K562 (cell line): ENCODE results near the gene TFE3. TPM values are rescaled to one million over a fixed set of nuclear protein-coding genes. Genes with fewer than 3 reads are reported as not detected.

ENCODE experiments used
- EGR1 ChIP-seq: fragments of 450-650 bp; conservative IDR thresholded peaks from 2 replicates; pipeline ENCODE4 v1.6.1; 2017; ENCODE audit warnings: mild to moderate bottlenecking
- FOSL1 ChIP-seq: fragments of 200-800 bp; sonication (Bioruptor generic); conservative IDR thresholded peaks from 2 replicates; pipeline ENCODE4 v1.6.1; 2016; ENCODE audit warnings: missing genetic modification characterization, missing compliant biosample characterization
- HDAC1 ChIP-seq, 2 experiments: fragments of 450-650 bp; IDR thresholded peaks; 2 replicates each; pipeline ENCODE4 v1.6.1; 2016 to 2017; ENCODE audit warnings: inconsistent platforms in 1 of 2, mild to moderate bottlenecking in 1 of 2, moderate library complexity in 1 of 2
- PHF20 ChIP-seq: fragments of 450-650 bp; IDR thresholded peaks from 2 replicates; pipeline ENCODE4 v1.6.1; 2018; ENCODE audit not compliant: partially characterized antibody
- RREB1 ChIP-seq: fragments of 250-450 bp; sonication (Bioruptor Pico); IDR thresholded peaks from 2 replicates; pipeline ENCODE4 v1.4.0; 2020
- TEAD1 ChIP-seq, 2 experiments: fragments of 450-650 bp in 1 of 2; sonication (generic) in 1 of 2; formaldehyde crosslinking; IDR thresholded peaks; 2 replicates each; pipeline versions ENCODE4 v1.4.0 to v1.8.0; 2020 to 2022; ENCODE audit warnings: mild to moderate bottlenecking in 2 of 2, missing genetic modification reagents in 1 of 2
- ZBTB40 ChIP-seq, 2 experiments: fragments of 450-650 bp in 1 of 2; sonication (generic) in 1 of 2; formaldehyde crosslinking in 1 of 2; IDR thresholded peaks; 2 replicates each; pipeline versions ENCODE4 v1.7.1 to v1.9.0; 2016 to 2022; ENCODE audit warnings: inconsistent platforms in 1 of 2, mild to moderate bottlenecking in 1 of 2, missing genetic modification reagents in 1 of 2
- ZNF398 ChIP-seq: fragments of 250-450 bp; sonication (Bioruptor Pico); IDR thresholded peaks from 2 replicates; pipeline ENCODE4 v1.8.0; 2021; ENCODE audit warnings: moderate library complexity, mild to moderate bottlenecking, inconsistent platforms
- polyA plus RNA-seq, 8 experiments: library from polyadenylated mRNA; depleted of rRNA in 4 of 8; stranded (reverse) in 5 of 8; unstranded in 3 of 8; fragments of >200 nt; fragmentation: Nextera tagmentation in 2 of 8; fragmentation: Illumina TruSeq in 1 of 8; extraction: Ambion mirVana in 2 of 8; extraction: Trizol in 1 of 8; gene quantifications; 2 replicates each; pipeline versions ENCODE4 v1.2.1 to v1.2.3, GENCODE V29; 2011 to 2014; ENCODE audit warnings: inconsistent platforms in 1 of 8, missing spikeins in 1 of 8
- total RNA-seq, 7 experiments: library from RNA; depleted of rRNA in 6 of 7; stranded (reverse); fragments of >200 nt in 6 of 7; fragmentation: Illumina TruSeq in 2 of 7; extraction: Trizol in 2 of 7; gene quantifications; 2 replicates each; pipeline versions ENCODE4 v1.2.1 to v1.2.3, GENCODE V29; 2011 to 2021; ENCODE audit warnings: low replicate concordance in 1 of 7

TFE3 gene
- total and polyA plus RNA-seq, 9 of the 15 experiments (the other 6 are each of a cell fraction or from before 2014, with no cell fraction given), result 1.9 to 20.3 (median 11.9) TPM

GRCh38 chrX:49002091-49002935 lies 40.8 kb downstream of the TFE3 start, which contains the start of gene GRIPAP1 (continued):
- TF ChIP-seq RREB1 (CRISPR knock-in tag) (no peak), TEAD1 (CRISPR knock-in tag; IDR thresholded peaks at IDR 0.05) (peak; percentile 46 to 87; a peak in 2 of 4 replicates), EGR1 (0 out of 2 replicates have a peak, but pooled peaks have one; percentile 32), ZBTB40 (IDR thresholded peaks at IDR 0.05) (peak; percentile 40; the same call in 1 of the 2 replicates), ZBTB40 (CRISPR knock-in tag; IDR thresholded peaks at IDR 0.05) (no peak), ZNF398 (CRISPR knock-in tag) (no peak), PHF20 (peak; percentile 46), FOSL1 (tag) (0 out of 2 replicates have a peak, but pooled peaks have one; percentile 22), HDAC1 (IDR thresholded peaks at IDR 0.05) (no peak)
